LNCAP (cell line): ENCODE results near the gene HSF4.

Experiments
- CTCF ChIP-seq: fragments of 450-650 bp; IDR thresholded peaks from 2 replicates; pipeline ENCODE4 v1.5.1; 2017; ENCODE audit warnings: mild to moderate bottlenecking

Gene HSF4, protein sequence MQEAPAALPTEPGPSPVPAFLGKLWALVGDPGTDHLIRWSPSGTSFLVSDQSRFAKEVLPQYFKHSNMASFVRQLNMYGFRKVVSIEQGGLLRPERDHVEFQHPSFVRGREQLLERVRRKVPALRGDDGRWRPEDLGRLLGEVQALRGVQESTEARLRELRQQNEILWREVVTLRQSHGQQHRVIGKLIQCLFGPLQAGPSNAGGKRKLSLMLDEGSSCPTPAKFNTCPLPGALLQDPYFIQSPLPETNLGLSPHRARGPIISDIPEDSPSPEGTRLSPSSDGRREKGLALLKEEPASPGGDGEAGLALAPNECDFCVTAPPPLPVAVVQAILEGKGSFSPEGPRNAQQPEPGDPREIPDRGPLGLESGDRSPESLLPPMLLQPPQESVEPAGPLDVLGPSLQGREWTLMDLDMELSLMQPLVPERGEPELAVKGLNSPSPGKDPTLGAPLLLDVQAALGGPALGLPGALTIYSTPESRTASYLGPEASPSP

GRCh38 chr16:67164599-67165061 lies at the start of gene HSF4:
HSF4 (plus strand) TSS chr16:67164745; CDS start chr16:67164812, 67 bp downstream.
- no peak for TF ChIP-seq CTCF

DNA sequence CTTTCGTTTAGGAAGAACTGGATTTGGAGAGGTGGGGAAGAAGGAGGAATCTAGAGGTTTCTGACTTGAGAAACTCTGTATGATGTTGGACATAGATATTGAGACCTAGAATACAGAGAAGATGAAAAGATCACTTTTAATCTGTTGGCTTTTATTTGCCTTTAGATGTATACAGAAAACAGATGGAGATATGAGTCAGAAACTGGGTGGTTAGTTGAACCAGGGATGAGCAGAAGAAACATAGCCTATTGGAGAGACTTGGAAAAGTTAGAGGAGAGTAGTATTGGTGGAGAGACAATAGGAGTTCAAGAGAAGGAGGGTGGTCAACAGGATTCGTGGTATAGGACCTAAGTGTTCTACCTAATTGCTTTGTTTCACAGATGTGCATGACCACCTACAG lies 49.8 kb upstream of the HSF4 start:
- no peak for TF ChIP-seq CTCF

DNA sequence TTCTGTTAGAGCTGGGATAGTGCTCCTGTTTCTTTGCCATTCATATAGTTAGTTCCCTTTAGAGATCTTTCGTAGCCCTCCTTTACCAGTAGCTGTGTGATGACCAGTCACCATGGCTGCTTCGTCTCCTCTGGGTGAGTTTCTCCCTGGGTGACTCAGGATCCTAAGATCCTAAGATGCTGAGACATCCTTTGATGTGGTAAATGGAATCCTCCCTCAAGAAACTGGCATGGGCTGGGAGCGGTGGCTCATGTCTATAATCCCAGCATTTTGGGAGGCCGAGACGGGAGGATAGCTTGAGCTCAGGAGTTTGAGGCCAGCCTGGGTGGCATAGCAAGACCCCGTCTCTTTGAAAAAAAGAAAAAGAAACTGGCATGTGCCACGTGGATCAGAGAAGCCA lies 48.9 kb upstream of the HSF4 start:
- TF ChIP-seq CTCF = no peak

- TF ChIP-seq CTCF = no peak
These were observed 47.9 kb upstream of the HSF4 start for GRCh38 chr16:67116388-67117311.

DNA sequence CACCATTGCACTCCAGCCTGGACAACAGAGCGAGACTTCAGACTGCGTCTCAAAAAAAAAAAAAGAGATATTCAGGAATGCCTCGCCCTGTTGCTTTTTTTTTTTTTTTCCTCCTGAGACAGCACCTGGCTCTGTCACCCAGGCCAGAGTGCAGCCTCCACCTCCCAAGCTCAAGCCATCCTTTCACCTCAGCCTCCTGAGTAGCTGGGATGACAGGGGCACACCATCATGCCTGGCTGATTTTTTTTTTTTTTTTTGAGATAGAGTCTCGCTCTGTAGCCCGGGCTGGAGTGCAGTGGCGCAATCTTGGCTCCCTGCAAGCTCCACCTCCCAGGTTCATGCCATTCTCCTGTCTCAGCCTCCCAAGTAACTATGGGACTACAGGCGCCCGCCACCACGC lies 46.8 kb upstream of the HSF4 start:
- TF ChIP-seq CTCF = no peak

- no peak for TF ChIP-seq CTCF
These were observed 44.5 kb upstream of the HSF4 start for GRCh38 chr16:67120025-67120424.

GRCh38 chr16:67128417-67128816 lies 36.1 kb upstream of the HSF4 start:
- no peak for TF ChIP-seq CTCF
